Ishikawa (cell line): Measurements from ENCODE around the gene IGDCC3.
A peak's percentile ranks its signal among the peaks of the same experiment; 100 is the strongest.

ENCODE experiments used
- CEBPB ChIP-seq: IDR thresholded peaks from 2 replicates; pipeline ENCODE4 v1.6.1; 2012
- CREB1 ChIP-seq: IDR thresholded peaks from 2 replicates; pipeline ENCODE4 v1.6.1; 2012; ENCODE audit warnings: low read depth
- EGR1 ChIP-seq: IDR thresholded peaks from 2 replicates; pipeline ENCODE4 v1.6.1; 2012
- MAX ChIP-seq: IDR thresholded peaks from 2 replicates; pipeline ENCODE4 v1.6.1; 2012
- TAF1 ChIP-seq: IDR thresholded peaks from 2 replicates; pipeline ENCODE4 v1.6.1; 2012; ENCODE audit warnings: low read depth, mild to moderate bottlenecking
- TCF12 ChIP-seq: IDR thresholded peaks from 2 replicates; pipeline ENCODE4 v1.6.1; 2012; ENCODE audit warnings: low read depth
- YY1 ChIP-seq: IDR thresholded peaks from 2 replicates; pipeline ENCODE4 v1.6.1; 2012; ENCODE audit warnings: low read depth
- TF ChIP-seq, protein P1 (sequence below): IDR thresholded peaks from 2 replicates; pipeline ENCODE4 v1.6.1; 2012; ENCODE audit warnings: low read depth, mild to moderate bottlenecking

DNA sequence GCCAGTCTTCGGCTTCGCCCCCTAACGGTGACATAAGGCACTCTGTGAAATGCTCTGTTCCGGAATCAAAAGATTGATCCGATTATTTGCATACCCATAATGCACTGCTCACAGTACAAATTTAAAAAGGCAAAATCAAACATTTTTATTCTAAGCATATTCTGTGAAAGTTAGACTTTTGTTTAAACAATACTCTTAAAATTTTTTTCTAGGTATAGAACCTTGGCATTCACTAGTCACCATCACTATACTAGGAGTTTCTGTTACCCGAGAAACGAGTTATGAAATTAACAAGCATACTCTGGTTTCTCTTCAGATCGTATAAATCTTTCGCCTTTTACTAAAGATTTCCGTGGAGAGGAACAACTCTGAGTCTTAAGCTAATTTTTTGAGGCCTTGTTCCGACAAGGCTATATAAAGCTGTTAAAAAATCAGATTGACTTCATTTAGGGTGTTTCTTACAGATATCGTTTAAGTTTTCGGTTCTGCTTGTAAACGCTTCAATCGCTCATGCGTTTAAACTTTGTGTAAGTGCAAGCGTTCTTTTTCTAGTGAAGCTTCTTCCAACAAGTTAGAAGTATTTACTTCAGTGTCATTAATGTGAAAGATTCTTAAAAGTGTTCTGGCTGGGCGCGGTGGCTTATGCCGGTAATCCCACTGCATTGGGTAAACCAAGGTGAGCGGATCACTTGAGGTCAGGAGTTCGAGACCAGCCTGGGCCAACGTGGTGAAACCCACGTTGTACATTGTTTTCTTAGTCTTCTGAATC, 73.2 kb downstream of the IGDCC3 start, which contains the start of gene RNU5B-1:
- TF ChIP-seq TAF1 (no peak), MAX (peak; percentile 84), EGR1 (peak; percentile 7; the same call in 1 of the 2 replicates), YY1 (peak; percentile 72), CEBPB (peak; percentile 54), TCF12 (peak; percentile 89), CREB1 (0 out of 2 replicates have a peak, but pooled peaks have one; percentile 15)
- TF ChIP-seq, protein P1, sequence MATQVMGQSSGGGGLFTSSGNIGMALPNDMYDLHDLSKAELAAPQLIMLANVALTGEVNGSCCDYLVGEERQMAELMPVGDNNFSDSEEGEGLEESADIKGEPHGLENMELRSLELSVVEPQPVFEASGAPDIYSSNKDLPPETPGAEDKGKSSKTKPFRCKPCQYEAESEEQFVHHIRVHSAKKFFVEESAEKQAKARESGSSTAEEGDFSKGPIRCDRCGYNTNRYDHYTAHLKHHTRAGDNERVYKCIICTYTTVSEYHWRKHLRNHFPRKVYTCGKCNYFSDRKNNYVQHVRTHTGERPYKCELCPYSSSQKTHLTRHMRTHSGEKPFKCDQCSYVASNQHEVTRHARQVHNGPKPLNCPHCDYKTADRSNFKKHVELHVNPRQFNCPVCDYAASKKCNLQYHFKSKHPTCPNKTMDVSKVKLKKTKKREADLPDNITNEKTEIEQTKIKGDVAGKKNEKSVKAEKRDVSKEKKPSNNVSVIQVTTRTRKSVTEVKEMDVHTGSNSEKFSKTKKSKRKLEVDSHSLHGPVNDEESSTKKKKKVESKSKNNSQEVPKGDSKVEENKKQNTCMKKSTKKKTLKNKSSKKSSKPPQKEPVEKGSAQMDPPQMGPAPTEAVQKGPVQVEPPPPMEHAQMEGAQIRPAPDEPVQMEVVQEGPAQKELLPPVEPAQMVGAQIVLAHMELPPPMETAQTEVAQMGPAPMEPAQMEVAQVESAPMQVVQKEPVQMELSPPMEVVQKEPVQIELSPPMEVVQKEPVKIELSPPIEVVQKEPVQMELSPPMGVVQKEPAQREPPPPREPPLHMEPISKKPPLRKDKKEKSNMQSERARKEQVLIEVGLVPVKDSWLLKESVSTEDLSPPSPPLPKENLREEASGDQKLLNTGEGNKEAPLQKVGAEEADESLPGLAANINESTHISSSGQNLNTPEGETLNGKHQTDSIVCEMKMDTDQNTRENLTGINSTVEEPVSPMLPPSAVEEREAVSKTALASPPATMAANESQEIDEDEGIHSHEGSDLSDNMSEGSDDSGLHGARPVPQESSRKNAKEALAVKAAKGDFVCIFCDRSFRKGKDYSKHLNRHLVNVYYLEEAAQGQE = no peak; the same call in 1 of the 2 replicates
